Measurements from ENCODE around the gene ANXA7. TPM values are rescaled to one million over a fixed set of nuclear protein-coding genes. Genes with fewer than 3 reads are reported as not detected.
A peak's percentile ranks its signal among the peaks of the same experiment; 100 is the strongest.

Gene ANXA7
- polyA plus RNA-seq (23.9 and 26.2 TPM in 2 replicates), polyA minus RNA-seq (21.2 and 22.8 TPM in 2 replicates)

DNA sequence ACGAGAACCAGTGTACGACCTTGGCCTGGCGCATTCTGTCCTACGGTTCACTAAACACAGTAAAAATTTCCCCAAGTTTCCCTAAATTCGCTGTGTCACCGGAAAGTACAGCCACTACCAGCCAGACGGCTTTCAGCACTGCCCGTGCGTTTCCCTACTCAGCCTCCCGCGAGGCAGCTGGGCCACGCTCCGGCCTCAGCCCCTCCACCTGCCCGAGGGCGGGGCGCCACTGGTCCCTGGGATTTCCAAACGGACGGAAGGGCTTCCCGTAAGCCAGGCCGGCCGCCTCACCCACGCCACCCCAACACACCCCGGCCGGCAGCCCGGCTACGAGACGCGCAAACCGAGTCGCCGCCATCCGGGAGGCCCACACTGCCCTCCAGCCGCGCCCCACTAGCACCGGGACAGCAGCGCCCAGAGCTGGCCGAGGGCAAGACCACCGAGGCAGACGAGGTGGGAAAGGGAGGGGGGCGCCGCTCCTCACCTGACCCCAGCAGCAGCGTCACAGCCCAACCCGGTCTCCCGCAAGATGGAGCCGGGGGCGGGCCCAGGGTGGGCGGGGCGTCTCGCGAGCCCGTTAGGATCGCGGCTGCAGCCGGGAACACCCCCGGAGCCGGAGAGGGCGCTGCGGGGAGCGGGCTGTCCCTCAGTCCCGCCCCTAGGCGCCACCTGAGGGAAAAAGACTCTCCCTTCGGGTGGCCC lies at the start of gene ANXA7:
TSS of gene ANXA7 (minus strand) at position 531 of the 702 bp plus-strand sequence. CDS start 13,202 bp downstream, outside the sequence.
- peak within 1 kb of the TSS; percentile 85 for H3K4me2 ChIP-seq (ENCODE audit: low read length)
- H3K36me3 ChIP-seq (ENCODE audit: insufficient read depth, low read length): no peaks in the 10 kb centered on the region
- H3F3A ChIP-seq (ENCODE audit: insufficient read depth, low read length, poor library complexity, severe bottlenecking): no peaks in the 10 kb centered on the region
- H3K27me3 ChIP-seq (ENCODE audit: insufficient read depth, low read depth, low read length): no peaks in the 10 kb centered on the region
- H3K9me2 ChIP-seq (ENCODE audit: insufficient read depth, low read length): no peaks in the 10 kb centered on the region
- no peaks in the 10 kb centered on the region for H4K20me1 ChIP-seq (ENCODE audit: insufficient read depth)
- H3K9ac ChIP-seq (ENCODE audit: low read length): peak within 1 kb of the TSS; percentile 85
- H3K4me3 ChIP-seq (ENCODE audit: low read length): peak within 1 kb of the TSS; percentile 80
- no peaks in the 10 kb centered on the region for H3K79me2 ChIP-seq (replicated peaks; ENCODE audit: insufficient read depth, low read length)
- TF ChIP-seq MXI1 (conservative IDR thresholded peaks at IDR 0.05; ENCODE audit: poor library complexity, severe bottlenecking): peak; percentile 71
- TF ChIP-seq, protein P1, sequence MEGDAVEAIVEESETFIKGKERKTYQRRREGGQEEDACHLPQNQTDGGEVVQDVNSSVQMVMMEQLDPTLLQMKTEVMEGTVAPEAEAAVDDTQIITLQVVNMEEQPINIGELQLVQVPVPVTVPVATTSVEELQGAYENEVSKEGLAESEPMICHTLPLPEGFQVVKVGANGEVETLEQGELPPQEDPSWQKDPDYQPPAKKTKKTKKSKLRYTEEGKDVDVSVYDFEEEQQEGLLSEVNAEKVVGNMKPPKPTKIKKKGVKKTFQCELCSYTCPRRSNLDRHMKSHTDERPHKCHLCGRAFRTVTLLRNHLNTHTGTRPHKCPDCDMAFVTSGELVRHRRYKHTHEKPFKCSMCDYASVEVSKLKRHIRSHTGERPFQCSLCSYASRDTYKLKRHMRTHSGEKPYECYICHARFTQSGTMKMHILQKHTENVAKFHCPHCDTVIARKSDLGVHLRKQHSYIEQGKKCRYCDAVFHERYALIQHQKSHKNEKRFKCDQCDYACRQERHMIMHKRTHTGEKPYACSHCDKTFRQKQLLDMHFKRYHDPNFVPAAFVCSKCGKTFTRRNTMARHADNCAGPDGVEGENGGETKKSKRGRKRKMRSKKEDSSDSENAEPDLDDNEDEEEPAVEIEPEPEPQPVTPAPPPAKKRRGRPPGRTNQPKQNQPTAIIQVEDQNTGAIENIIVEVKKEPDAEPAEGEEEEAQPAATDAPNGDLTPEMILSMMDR (IDR thresholded peaks at IDR 0.05; ENCODE audit: poor library complexity, severe bottlenecking): peak; percentile 49
- TF ChIP-seq EP300 (conservative IDR thresholded peaks at IDR 0.05; ENCODE audit: poor library complexity, severe bottlenecking): peak; percentile 44
- TF ChIP-seq EZH2 (IDR thresholded peaks at IDR 0.05; ENCODE audit: borderline replicate concordance, insufficient read depth, low read length, poor library complexity, severe bottlenecking): no peak
- TF ChIP-seq SMC3 (conservative IDR thresholded peaks at IDR 0.05; ENCODE audit: poor library complexity): no peak
- TF ChIP-seq POLR2AphosphoS5 (IDR thresholded peaks at IDR 0.05): peak; percentile 92
- TF ChIP-seq RAD21 (conservative IDR thresholded peaks at IDR 0.05): peak; percentile 23
- peak within 1 kb of the TSS; percentile 70 for H3K27ac ChIP-seq (ENCODE audit: low read length)
- H3K9me3 ChIP-seq (ENCODE audit: low read length): no peaks in the 10 kb centered on the region
- peak within 1 kb of the TSS; percentile 81 for H2AFZ ChIP-seq (ENCODE audit: low read depth, low read length)

DNA sequence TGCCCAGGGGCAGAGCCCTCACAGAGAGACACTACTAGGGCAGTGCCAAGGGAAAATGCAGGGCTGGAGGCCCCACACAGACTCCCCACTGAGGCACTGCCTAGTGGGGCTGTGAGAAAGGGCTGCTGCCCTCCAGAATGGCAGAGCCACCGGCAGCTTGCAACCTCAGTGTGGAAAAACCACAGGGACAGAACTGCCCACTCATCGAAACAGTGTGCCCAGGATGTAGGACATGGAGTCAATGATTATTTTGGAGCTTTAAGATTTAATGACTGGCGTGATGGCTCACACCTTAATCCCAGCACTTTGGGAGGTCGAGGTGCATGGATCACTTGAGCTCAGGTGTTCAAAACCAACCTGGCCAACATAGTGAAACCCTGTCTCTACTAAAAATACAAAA lies 47.0 kb upstream of the ANXA7 start:
- no peaks in the 10 kb centered on the region for H4K20me1 ChIP-seq (ENCODE audit: insufficient read depth)
- TF ChIP-seq, protein P1 (IDR thresholded peaks at IDR 0.05; ENCODE audit: poor library complexity, severe bottlenecking): no peak
- no peak for TF ChIP-seq RAD21 (conservative IDR thresholded peaks at IDR 0.05)
- no peak for TF ChIP-seq EZH2 (IDR thresholded peaks at IDR 0.05; ENCODE audit: borderline replicate concordance, insufficient read depth, low read length, poor library complexity, severe bottlenecking)
- no peak overlapping the region for H3K4me2 ChIP-seq (ENCODE audit: low read length)
- H3K9me3 ChIP-seq (ENCODE audit: low read length): no peaks in the 10 kb centered on the region
- no peaks in the 10 kb centered on the region for H3K79me2 ChIP-seq (replicated peaks; ENCODE audit: insufficient read depth, low read length)
- no peak overlapping the region for H2AFZ ChIP-seq (ENCODE audit: low read depth, low read length)
- no peak overlapping the region for H3K4me3 ChIP-seq (ENCODE audit: low read length)
- H3F3A ChIP-seq (ENCODE audit: insufficient read depth, low read length, poor library complexity, severe bottlenecking): no peaks in the 10 kb centered on the region
- no peaks in the 10 kb centered on the region for H3K36me3 ChIP-seq (ENCODE audit: insufficient read depth, low read length)
- no peak overlapping the region for H3K9ac ChIP-seq (ENCODE audit: low read length)
- H3K27ac ChIP-seq (ENCODE audit: low read length): no peak overlapping the region
- H3K9me2 ChIP-seq (ENCODE audit: insufficient read depth, low read length): no peaks in the 10 kb centered on the region
- H3K27me3 ChIP-seq (ENCODE audit: insufficient read depth, low read depth, low read length): no peaks in the 10 kb centered on the region
